Medulla oblongata (tissue), 1 donor: ENCODE measurements around the gene CNST.
A peak's percentile ranks its signal among the peaks of the same experiment; 100 is the strongest.

Experiments used
- DNase-seq: peaks from one replicate; pipeline ENCODE4 v3.0.0-alpha.2; 2015; ENCODE audit errors: extremely low spot score

The CNST gene

GRCh38 chr1:246566128-246566812 lies at the start of gene CNST, which contains the start of gene TFB2M:
Gene CNST, plus strand, starts transcription at chr1:246566456. Its CDS starts 25,107 bp downstream, at chr1:246591563.
Gene TFB2M, minus strand, starts transcription at chr1:246566261. Its CDS starts 123 bp downstream, at chr1:246566138.
- peak; percentile 99 for DNase-seq

GRCh38 chr1:246517391-246517790 lies 48.9 kb upstream of the CNST start:
- DNase-seq = no peak

- no peak for DNase-seq
These were observed 47.6 kb upstream of the CNST start for GRCh38 chr1:246518456-246519205.

- no peak for DNase-seq
These were observed 46.7 kb upstream of the CNST start for GRCh38 chr1:246519514-246519913.

GRCh38 chr1:246526380-246526779 lies 39.9 kb upstream of the CNST start:
- no peak for DNase-seq

GRCh38 chr1:246526915-246527314 lies 39.3 kb upstream of the CNST start:
- DNase-seq = no peak

- no peak for DNase-seq
These were observed 38.7 kb upstream of the CNST start for GRCh38 chr1:246527402-246528088.

- no peak for DNase-seq
These were observed 37.1 kb upstream of the CNST start for GRCh38 chr1:246528933-246529731.

- no peak for DNase-seq
These were observed 35.8 kb upstream of the CNST start for GRCh38 chr1:246530482-246530881.

- no peak for DNase-seq
These were observed 33.7 kb upstream of the CNST start for GRCh38 chr1:246532519-246532918.

- no peak for DNase-seq
These were observed 32.8 kb upstream of the CNST start for GRCh38 chr1:246533371-246533905.

GRCh38 chr1:246534114-246534513 lies 32.1 kb upstream of the CNST start:
- DNase-seq = no peak

- DNase-seq = no peak
These were observed 28.8 kb upstream of the CNST start for GRCh38 chr1:246537441-246537840.

GRCh38 chr1:246537887-246538286 lies 28.4 kb upstream of the CNST start:
- no peak for DNase-seq

GRCh38 chr1:246540738-246541491 lies 25.3 kb upstream of the CNST start:
- DNase-seq = no peak

GRCh38 chr1:246544001-246544400 lies 22.3 kb upstream of the CNST start:
- no peak for DNase-seq

- DNase-seq = no peak
These were observed 16.6 kb upstream of the CNST start for GRCh38 chr1:246549665-246550064.

- no peak for DNase-seq
These were observed 15.9 kb upstream of the CNST start for GRCh38 chr1:246550402-246550801.

- DNase-seq = no peak
These were observed 14.1 kb upstream of the CNST start for GRCh38 chr1:246552110-246552509.

GRCh38 chr1:246554201-246554600 lies 12.1 kb upstream of the CNST start:
- DNase-seq = no peak

- no peak for DNase-seq
These were observed 8.2 kb upstream of the CNST start for GRCh38 chr1:246558041-246558440.
